Esophagus (tissue), 2 donors: Measurements from ENCODE around the gene LNP1. TPM values are rescaled to one million over a fixed set of nuclear protein-coding genes. Genes with fewer than 3 reads are reported as not detected.

Experiments used
- H3K27ac ChIP-seq, 2 donors: one replicate each; pipeline ENCODE4 v1.5.1; 2013; ENCODE audit warnings: low read depth in 2 of 2, mild to moderate bottlenecking in 2 of 2, inconsistent platforms in 1 of 2, low read length in 1 of 2, moderate library complexity in 1 of 2
- H3K27me3 ChIP-seq, 2 donors: one replicate each; pipeline ENCODE4 v1.6.1; 2013; ENCODE audit warnings: low read length in 2 of 2, control low read depth in 1 of 2, mild to moderate bottlenecking in 1 of 2; ENCODE audit not compliant: insufficient read depth in 2 of 2, control insufficient read depth in 1 of 2
- H3K36me3 ChIP-seq, 2 donors: one replicate each; pipeline ENCODE4 v1.6.1; 2013; ENCODE audit warnings: low read length in 1 of 2; ENCODE audit not compliant: control insufficient read depth in 2 of 2, insufficient read depth in 2 of 2
- H3K4me1 ChIP-seq, 2 donors: one replicate each; pipeline ENCODE4 v1.6.1; 2013; ENCODE audit warnings: low read length in 1 of 2; ENCODE audit not compliant: control insufficient read depth in 2 of 2, insufficient read depth in 2 of 2
- H3K4me3 ChIP-seq, 2 donors: one replicate each; pipeline ENCODE4 v1.5.1; 2013; ENCODE audit warnings: low read length in 2 of 2, mild to moderate bottlenecking in 2 of 2, low read depth in 1 of 2, moderate library complexity in 1 of 2
- H3K9me3 ChIP-seq, 2 donors: one replicate each; pipeline ENCODE4 v1.6.1; 2013; ENCODE audit warnings: mild to moderate bottlenecking in 2 of 2, low read depth in 1 of 2, low read length in 1 of 2, moderate library complexity in 1 of 2; ENCODE audit not compliant: control insufficient read depth in 2 of 2, insufficient read depth in 1 of 2
- WGBS, 2 donors: extraction: QIAGEN DNeasy Blood & Tissue Kit; methylation state at CpG; one replicate each; pipeline ENCODE4 v1.1.7; 2013; 5-methylcytosine and 5-hydroxymethylcytosine counted together
- polyA plus RNA-seq, 2 donors: library from polyadenylated mRNA; stranded (reverse); fragments of 200-250 nt; gene quantifications; one replicate each; pipeline ENCODE4 v1.2.3, GENCODE V29; 2013
- donor health status: healthy with polysubstance abuse.
- donor health status: Bipolar disorder and iron deficiency.

LNP1 gene
- polyA plus RNA-seq, 2 donors: 0.35 to 0.41 TPM

DNA sequence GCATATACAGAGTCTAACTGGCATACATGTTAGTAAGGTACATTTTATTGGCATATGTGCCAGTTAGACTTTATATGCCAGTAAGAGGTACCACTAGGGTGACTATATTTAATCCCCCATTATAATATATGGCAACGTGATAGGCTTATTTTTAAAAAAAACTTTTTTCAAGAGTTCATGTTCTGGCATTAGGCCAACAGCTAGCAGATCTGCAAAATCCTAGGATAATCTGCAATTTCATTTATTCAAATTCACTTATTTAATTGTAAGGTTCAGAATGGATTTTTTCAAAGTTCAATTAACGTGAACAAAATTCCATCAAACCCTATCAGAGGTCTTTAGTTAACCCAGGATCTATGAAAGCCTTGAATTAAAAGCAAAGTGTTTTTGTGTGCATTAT, 34.9 kb upstream of the LNP1 start:
- 66 to 73% methylated on average over 2 of the region's 2 CpGs for WGBS, 2 donors
- Histone ChIP-seq H3K36me3 (peaks cover 2 to 4% of the 10 kb centered on the region in 2 donors), H3K9me3 (no peaks in the 10 kb centered on the region), H3K27me3 (no peaks in the 10 kb centered on the region), H3K4me1 (no peaks in the 10 kb centered on the region), H3K4me3 (no peak overlapping the region), H3K27ac (no peak overlapping the region)

DNA sequence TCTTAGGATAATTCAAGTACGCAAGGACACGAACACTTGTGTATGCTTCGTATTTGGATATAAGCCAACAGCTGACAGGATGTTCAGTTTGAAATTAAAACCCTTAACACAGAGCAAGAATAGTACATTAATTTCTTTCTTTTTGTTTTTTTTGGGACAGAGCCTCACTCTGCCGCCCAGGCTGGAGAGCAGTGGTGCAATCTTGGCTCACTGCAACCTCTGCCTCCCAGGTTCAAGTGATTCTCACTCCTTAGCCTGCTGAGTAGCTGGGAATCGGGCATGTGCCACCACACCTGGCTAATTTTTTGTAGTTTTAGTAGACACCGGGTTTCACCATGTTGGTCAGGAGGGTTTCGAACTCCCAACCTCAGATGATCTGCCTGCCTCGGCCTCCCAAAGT, 32.9 kb upstream of the LNP1 start:
- Histone ChIP-seq H3K4me3 (no peak overlapping the region), H3K27ac (no peak overlapping the region), H3K9me3 (no peaks in the 10 kb centered on the region), H3K4me1 (no peaks in the 10 kb centered on the region), H3K36me3 (peaks cover 5 to 7% of the 10 kb centered on the region in 2 donors), H3K27me3 (no peaks in the 10 kb centered on the region)
- WGBS, 2 donors: 71 to 83% methylated on average over 8 of the region's 8 CpGs

DNA sequence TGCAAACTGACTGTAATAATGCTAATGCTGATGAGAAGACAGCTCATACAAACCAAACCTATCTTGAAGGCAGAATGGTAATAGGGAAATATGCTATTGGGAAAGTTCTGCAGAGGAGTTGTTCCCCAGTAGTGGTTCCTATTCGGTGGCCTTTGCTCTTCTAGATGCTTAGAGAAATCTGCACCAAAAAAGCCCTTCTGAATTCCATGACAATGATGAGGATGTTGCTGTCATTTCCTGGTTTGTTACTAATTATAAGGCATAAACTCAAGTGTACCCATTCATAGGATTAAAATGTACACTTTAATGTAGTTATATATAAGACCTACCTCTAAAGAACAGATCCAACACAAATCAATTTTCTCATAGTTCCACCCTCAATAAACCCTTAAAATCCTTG, 30.6 kb upstream of the LNP1 start:
- Histone ChIP-seq H3K27ac (no peak overlapping the region), H3K27me3 (no peaks in the 10 kb centered on the region), H3K4me3 (no peak overlapping the region), H3K9me3 (no peaks in the 10 kb centered on the region), H3K36me3 (peaks cover 5 to 7% of the 10 kb centered on the region in 2 donors), H3K4me1 (no peaks in the 10 kb centered on the region)
- WGBS, 2 donors: 93 to 96% methylated on average over 1 of the region's 1 CpG

DNA sequence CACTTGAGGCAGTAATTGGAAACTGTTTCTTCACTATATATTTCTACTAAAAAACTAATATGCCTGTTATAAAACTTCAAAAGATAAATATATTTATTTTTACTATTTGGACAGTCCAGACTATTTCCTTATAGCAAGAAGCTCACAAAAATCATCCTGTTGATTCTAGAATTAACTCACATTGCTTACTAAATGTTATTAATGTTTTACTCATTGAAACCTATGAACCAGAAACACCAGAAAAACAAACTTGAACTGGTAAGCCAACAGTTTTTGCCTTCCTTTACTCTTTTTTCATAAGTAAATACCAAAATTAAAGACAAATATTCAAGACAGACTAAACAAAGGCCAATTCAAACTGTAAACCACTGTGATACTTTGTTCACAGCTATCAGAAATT, 26.8 kb upstream of the LNP1 start:
- peaks cover 5 to 12% of the 10 kb centered on the region in 2 donors for H3K36me3 ChIP-seq
- H3K27ac ChIP-seq: no peak overlapping the region
- no peaks in the 10 kb centered on the region for H3K27me3 ChIP-seq
- no peaks in the 10 kb centered on the region for H3K4me1 ChIP-seq
- no peaks in the 10 kb centered on the region for H3K9me3 ChIP-seq
- H3K4me3 ChIP-seq: no peak overlapping the region

DNA sequence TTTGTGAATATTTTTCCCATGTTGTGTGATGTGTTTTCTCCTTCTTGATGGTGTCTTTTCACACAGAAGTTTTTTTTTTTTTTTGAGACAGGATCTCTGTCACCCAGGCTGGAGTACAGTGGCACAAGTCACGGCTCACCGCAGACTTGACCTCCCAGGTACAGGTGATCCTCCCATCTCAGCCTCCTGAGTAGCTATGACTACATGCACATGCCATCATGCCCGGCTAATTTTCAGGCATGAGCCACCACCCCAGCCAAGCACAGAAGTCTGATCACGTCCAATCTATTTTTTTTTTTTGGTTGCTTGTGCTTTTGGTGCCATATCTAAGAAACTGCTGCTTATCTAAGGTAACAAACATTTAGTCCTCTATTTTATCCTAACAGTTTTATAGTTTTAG, 25.0 kb upstream of the LNP1 start:
- 95 to 96% methylated on average over 4 of the region's 4 CpGs for WGBS, 2 donors
- H3K27me3 ChIP-seq: no peaks in the 10 kb centered on the region
- H3K27ac ChIP-seq: no peak overlapping the region
- no peaks in the 10 kb centered on the region for H3K9me3 ChIP-seq
- no peaks in the 10 kb centered on the region for H3K4me1 ChIP-seq
- no peak overlapping the region for H3K4me3 ChIP-seq
- peaks cover 9 to 16% of the 10 kb centered on the region in 2 donors for H3K36me3 ChIP-seq

- WGBS, 2 donors: 83 to 88% methylated on average over 8 of the region's 8 CpGs
- Histone ChIP-seq H3K27ac (no peak overlapping the region), H3K36me3 (peaks cover 2 to 5% of the 10 kb centered on the region in 2 donors), H3K9me3 (no peaks in the 10 kb centered on the region), H3K27me3 (no peaks in the 10 kb centered on the region), H3K4me3 (no peak overlapping the region), H3K4me1 (no peaks in the 10 kb centered on the region)
Measured at GRCh38 chr3:100384733-100385525, 16.4 kb upstream of the LNP1 start.

GRCh38 chr3:100386437-100387074, 14.8 kb upstream of the LNP1 start:
- H3K9me3 ChIP-seq: no peaks in the 10 kb centered on the region
- H3K4me3 ChIP-seq: no peak overlapping the region
- no peaks in the 10 kb centered on the region for H3K4me1 ChIP-seq
- H3K27ac ChIP-seq: no peak overlapping the region
- peaks cover 0 to 2% of the 10 kb centered on the region in 2 donors for H3K36me3 ChIP-seq
- no peaks in the 10 kb centered on the region for H3K27me3 ChIP-seq

- no peaks in the 10 kb centered on the region for H3K4me1 ChIP-seq
- 98 to 100% methylated on average over 1 of the region's 1 CpG for WGBS, 2 donors
- H3K4me3 ChIP-seq: no peak overlapping the region
- H3K27me3 ChIP-seq: no peaks in the 10 kb centered on the region
- no peaks in the 10 kb centered on the region for H3K9me3 ChIP-seq
- no peak overlapping the region for H3K27ac ChIP-seq
- H3K36me3 ChIP-seq: peaks cover 0 to 2% of the 10 kb centered on the region in 2 donors
Measured at GRCh38 chr3:100389025-100389424, 12.3 kb upstream of the LNP1 start.

DNA sequence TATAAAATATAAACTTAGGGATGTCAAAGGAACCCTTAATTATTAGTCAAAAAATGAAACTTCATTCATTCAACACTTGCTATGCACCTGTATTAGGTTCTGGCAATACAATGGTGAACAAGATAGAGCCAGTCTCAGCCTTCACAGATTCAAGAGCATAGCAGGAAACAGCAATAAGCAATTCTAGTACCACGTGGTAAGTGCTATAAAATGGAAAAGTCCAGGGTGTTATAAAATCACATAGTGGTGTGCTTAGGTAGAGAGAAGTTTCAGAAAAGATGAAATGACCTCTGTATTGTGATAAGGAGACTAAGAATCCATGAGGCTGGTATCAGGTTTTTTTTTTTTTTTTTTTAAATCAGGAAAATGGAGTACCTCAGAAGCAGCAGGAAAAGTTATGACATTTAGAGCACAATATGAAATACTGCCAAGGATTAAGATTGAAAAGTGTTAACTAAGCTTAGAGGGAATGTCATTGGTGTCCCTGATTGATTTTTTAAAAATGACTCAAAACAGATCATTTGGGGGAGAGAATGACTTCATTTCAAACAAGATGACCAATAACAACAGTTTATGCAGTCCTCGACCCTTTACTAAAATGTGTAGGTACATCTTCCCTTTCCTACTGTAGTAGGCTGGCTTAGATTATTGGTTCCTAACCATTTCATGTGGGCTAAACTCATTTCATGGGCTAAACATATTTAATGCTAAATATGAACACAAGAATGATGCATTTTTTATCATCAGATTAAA, 5.5 kb upstream of the LNP1 start:
- 57 to 61% methylated on average over 2 of the region's 2 CpGs for WGBS, 2 donors
- Histone ChIP-seq H3K4me3 (no peak overlapping the region), H3K9me3 (no peaks in the 10 kb centered on the region), H3K36me3 (no peaks in the 10 kb centered on the region), H3K27ac (no peak overlapping the region), H3K4me1 (peaks cover 2 to 3% of the 10 kb centered on the region in 2 donors), H3K27me3 (no peaks in the 10 kb centered on the region)
